Endothelial cell of umbilical vein (primary cell): ENCODE results near the gene RAB1A. TPM values are rescaled to one million over a fixed set of nuclear protein-coding genes. Genes with fewer than 3 reads are reported as not detected.

Source experiments
- BruUV-seq: library from RNA; stranded (reverse); fragments of 400-500 nt; replicated peaks from 2 replicates; lab custom pipeline; 2021; lab: Mats Ljungman, UMichigan
- CTCF ChIA-PET: fragments of 300-600, 350-600 bp; sonication (Branson Sonifier 250); formaldehyde crosslinking; loops from one replicate; lab custom pipeline; 2021; ENCODE audit warnings: antibody characterized with exemption, inconsistent platforms; lab: Charles Lee
- POLR2A ChIA-PET: fragments of 300-600, 350-600 bp; sonication (Branson Sonifier 250); formaldehyde crosslinking; loops from one replicate; lab custom pipeline; 2021; ENCODE audit warnings: antibody characterized with exemption, inconsistent platforms; lab: Charles Lee
- DNase-seq: peaks from one replicate; pipeline ENCODE4 v3.0.0-alpha.2; 2011; ENCODE audit warnings: low read depth, low spot score
- FAIRE-seq: peaks from 2 replicates; lab custom pipeline; 2011; peaks lifted over from hg19 to GRCh38; lab: Jason Lieb, UNC
- H2AFZ ChIP-seq: 2 replicates; pipeline ENCODE4 v1.6.0; 2012; ENCODE audit warnings: low read depth, low read length, control low read depth, inconsistent platforms
- H3K27ac ChIP-seq: 2 replicates; pipeline ENCODE4 v1.5.1; 2011; ENCODE audit warnings: low read depth, mild to moderate bottlenecking, control low read depth, low read length, moderate library complexity; ENCODE audit not compliant: insufficient read depth
- H3K27me3 ChIP-seq, 2 experiments: 2 replicates each; pipeline versions ENCODE4 v1.6.0 to v1.6.1; 2011; ENCODE audit warnings: low read length in 2 of 2, mixed read lengths in 1 of 2; ENCODE audit not compliant: control insufficient read depth in 2 of 2, insufficient read depth in 2 of 2
- H3K36me3 ChIP-seq, 2 experiments: 2 replicates in 1 of 2; 3 replicates in 1 of 2; pipeline ENCODE4 v1.5.1; 2011; ENCODE audit warnings: low read length in 2 of 2, mild to moderate bottlenecking in 1 of 2, moderate library complexity in 1 of 2; ENCODE audit not compliant: control insufficient read depth in 2 of 2, insufficient read depth in 2 of 2; ENCODE audit errors: extremely low read depth in 1 of 2
- H3K4me1 ChIP-seq: 3 replicates; pipeline ENCODE4 v1.5.1; 2011; ENCODE audit warnings: mild to moderate bottlenecking, low read length; ENCODE audit not compliant: control insufficient read depth, insufficient read depth; ENCODE audit errors: extremely low read depth
- H3K4me2 ChIP-seq: 2 replicates; pipeline ENCODE4 v1.6.1; 2011; ENCODE audit warnings: low read length, control low read depth, mixed read lengths; ENCODE audit not compliant: insufficient read depth
- H3K4me3 ChIP-seq, 3 experiments: fragments of 200-600 bp in 1 of 3; sonication (generic), shearing (Covaris generic) in 1 of 3; replicated peaks in 1 of 3; 2 replicates each; pipeline ENCODE4 v1.5.1; 2011 to 2016; ENCODE audit warnings: control low read depth in 3 of 3, low read length in 3 of 3, mild to moderate bottlenecking in 2 of 3, inconsistent platforms in 1 of 3, low read depth in 1 of 3, moderate library complexity in 1 of 3; ENCODE audit not compliant: insufficient read depth in 1 of 3
- H3K79me2 ChIP-seq: 2 replicates; pipeline ENCODE4 v1.6.0; 2012; ENCODE audit warnings: low read length, inconsistent platforms; ENCODE audit not compliant: control insufficient read depth, insufficient read depth
- H3K9ac ChIP-seq: replicated peaks from 2 replicates; pipeline ENCODE3; 2011; ENCODE audit warnings: low read length, control low read depth; ENCODE audit not compliant: insufficient read depth; ENCODE audit errors: extremely low read depth
- H3K9me1 ChIP-seq: replicated peaks from 3 replicates; pipeline ENCODE4 v1.6.0; 2011; ENCODE audit warnings: mild to moderate bottlenecking, low read length; ENCODE audit not compliant: control insufficient read depth, insufficient read depth; ENCODE audit errors: extremely low read depth
- H3K9me3 ChIP-seq: replicated peaks from 2 replicates; pipeline ENCODE4 v1.5.1; 2012; ENCODE audit warnings: low read length, inconsistent platforms; ENCODE audit not compliant: control insufficient read depth, insufficient read depth
- H4K20me1 ChIP-seq: replicated peaks from 2 replicates; pipeline ENCODE3; 2011; ENCODE audit warnings: mild to moderate bottlenecking, low read length; ENCODE audit not compliant: control insufficient read depth, insufficient read depth; ENCODE audit errors: extremely low read depth
- EZH2 ChIP-seq: IDR thresholded peaks from 2 replicates; pipeline ENCODE4 v1.6.1; 2012; ENCODE audit warnings: borderline replicate concordance, low read depth, mild to moderate bottlenecking, moderate library complexity, low read length, inconsistent platforms; ENCODE audit not compliant: severe bottlenecking
- FOS ChIP-seq: IDR thresholded peaks from 2 replicates; pipeline ENCODE4 v1.6.1; 2011; ENCODE audit warnings: mild to moderate bottlenecking, low read length, moderate library complexity, borderline replicate concordance; ENCODE audit not compliant: insufficient read depth
- GATA2 ChIP-seq: IDR thresholded peaks from 2 replicates; pipeline ENCODE4 v1.7.0; 2011; ENCODE audit warnings: low read depth, mild to moderate bottlenecking, moderate library complexity, mixed read lengths, low read length; ENCODE audit not compliant: insufficient read length, insufficient read depth
- JUN ChIP-seq: IDR thresholded peaks from 2 replicates; pipeline ENCODE4 v1.6.1; 2011; ENCODE audit warnings: borderline replicate concordance, low read depth; ENCODE audit not compliant: insufficient read length, insufficient read depth
- MYC ChIP-seq: IDR thresholded peaks from one replicate; pipeline ENCODE4 v1.6.1; 2011; ENCODE audit warnings: mild to moderate bottlenecking, low read depth, low read length
- POLR2A ChIP-seq: IDR thresholded peaks from 2 replicates; pipeline ENCODE4 v1.6.1; 2012; ENCODE audit warnings: low read depth, mild to moderate bottlenecking, control low read depth, low read length
- POLR2AphosphoS5 ChIP-seq: IDR thresholded peaks from 2 replicates; pipeline ENCODE4 v1.6.1; 2012; ENCODE audit warnings: low read depth, mild to moderate bottlenecking, control low read depth, low read length, moderate library complexity; ENCODE audit not compliant: insufficient read depth
- dilution Hi-C: fragments of 300-500 bp; cut with MboI; formaldehyde crosslinking; loops from one replicate; pipeline ENCODE4 v1.15.0; 2019; ENCODE audit warnings: low sequenced_read_pairs; ENCODE audit not compliant: extremely low pct_ligation_motif_present
- intact Hi-C: fragments of 100-400 bp; cut with micrococcal nuclease; formaldehyde crosslinking; loops from one replicate; pipeline ENCODE4 v1.10.0; 2022
- polyA plus RNA-seq, 4 experiments: library from polyadenylated mRNA; depleted of rRNA in 3 of 4; stranded (reverse) in 3 of 4; unstranded in 1 of 4; fragments of >200 nt; gene quantifications; 2 replicates each; pipeline versions ENCODE4 v1.2.1 to v1.2.3, GENCODE V29; 2011 to 2012; ENCODE audit warnings: missing spikeins in 1 of 4
- total RNA-seq: library from RNA; stranded (reverse); gene quantifications from 2 replicates; pipeline ENCODE4 v1.2.3, GENCODE V29; 2021
- TF ChIP-seq, protein P1 (sequence below), 2 donors: IDR thresholded peaks; 1 replicate in 1 of 2; 2 replicates in 1 of 2; pipeline ENCODE4 v1.5.1; 2011; ENCODE audit warnings: low read length in 2 of 2, mild to moderate bottlenecking in 2 of 2, moderate library complexity in 2 of 2, control low read depth in 1 of 2, inconsistent platforms in 1 of 2, low read depth in 1 of 2; ENCODE audit not compliant: insufficient read depth in 1 of 2; ENCODE audit errors: extremely low read depth in 1 of 2
- TF ChIP-seq, protein P2 (sequence below): IDR thresholded peaks from 2 replicates; pipeline ENCODE4 v1.6.1; 2011; ENCODE audit not compliant: insufficient read depth, insufficient read length

Gene RAB1A
- total and polyA plus RNA-seq, 2 donors (not counting 3 experiments of a cell fraction or from before 2014, with no cell fraction given) = 121 to 176 TPM

DNA sequence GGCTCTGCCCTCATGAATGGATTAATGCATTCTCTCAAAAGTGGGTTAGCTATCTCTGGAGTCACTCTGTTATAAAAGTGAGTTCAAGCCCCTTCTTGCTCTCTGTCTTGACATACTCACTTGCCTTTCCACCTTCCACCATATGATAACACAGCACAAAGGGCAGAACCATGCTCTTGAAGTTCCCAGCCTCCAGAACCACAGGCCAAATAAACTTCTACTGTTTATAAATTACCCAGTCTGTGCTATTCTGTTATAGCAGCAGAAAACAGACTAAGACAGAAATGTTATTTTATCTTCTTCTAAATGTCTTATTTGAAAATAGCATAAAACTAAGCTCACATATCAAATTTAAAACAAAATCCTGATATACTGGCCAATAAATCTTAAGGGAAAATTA is 15.0 kb downstream of the RAB1A start:
- TF ChIP-seq MYC = no peak
- TF ChIP-seq, protein P1, sequence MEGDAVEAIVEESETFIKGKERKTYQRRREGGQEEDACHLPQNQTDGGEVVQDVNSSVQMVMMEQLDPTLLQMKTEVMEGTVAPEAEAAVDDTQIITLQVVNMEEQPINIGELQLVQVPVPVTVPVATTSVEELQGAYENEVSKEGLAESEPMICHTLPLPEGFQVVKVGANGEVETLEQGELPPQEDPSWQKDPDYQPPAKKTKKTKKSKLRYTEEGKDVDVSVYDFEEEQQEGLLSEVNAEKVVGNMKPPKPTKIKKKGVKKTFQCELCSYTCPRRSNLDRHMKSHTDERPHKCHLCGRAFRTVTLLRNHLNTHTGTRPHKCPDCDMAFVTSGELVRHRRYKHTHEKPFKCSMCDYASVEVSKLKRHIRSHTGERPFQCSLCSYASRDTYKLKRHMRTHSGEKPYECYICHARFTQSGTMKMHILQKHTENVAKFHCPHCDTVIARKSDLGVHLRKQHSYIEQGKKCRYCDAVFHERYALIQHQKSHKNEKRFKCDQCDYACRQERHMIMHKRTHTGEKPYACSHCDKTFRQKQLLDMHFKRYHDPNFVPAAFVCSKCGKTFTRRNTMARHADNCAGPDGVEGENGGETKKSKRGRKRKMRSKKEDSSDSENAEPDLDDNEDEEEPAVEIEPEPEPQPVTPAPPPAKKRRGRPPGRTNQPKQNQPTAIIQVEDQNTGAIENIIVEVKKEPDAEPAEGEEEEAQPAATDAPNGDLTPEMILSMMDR (IDR thresholded peaks at IDR 0.05; ENCODE audit: extremely low read depth in 1 of 2, insufficient read depth in 1 of 2, low read depth in 1 of 2, low read length in 2 of 2) = no peak
- TF ChIP-seq EZH2 = no peak
- Histone ChIP-seq H4K20me1 (peaks cover 45% of the 10 kb centered on the region), H3K27me3 (no peaks in the 10 kb centered on the region), H3K79me2 (peaks cover 98% of the 10 kb centered on the region), H3K9ac (no peak overlapping the region), H2AFZ (no peak overlapping the region), H3K9me3 (no peaks in the 10 kb centered on the region), H3K27ac (no peak overlapping the region), H3K4me1 (no peaks in the 10 kb centered on the region), H3K36me3 (no peaks in the 10 kb centered on the region), H3K4me2 (no peak overlapping the region), H3K4me3 (no peak overlapping the region), H3K9me1 (peaks cover 5% of the 10 kb centered on the region)
- no TSS peak for BruUV-seq
- ChIA-PET CTCF (interaction anchor here (0.8 to 0.9 kb wide), 2 partner anchors 32 to 54 kb away, joined by 3 read pairs; no protein-coding TSS in a partner anchor), POLR2A (no interaction called here)
- DNase-seq (no peak), FAIRE-seq (no peak)
- intact Hi-C loops (no loop called here), dilution Hi-C loops (no loop called here)

DNA sequence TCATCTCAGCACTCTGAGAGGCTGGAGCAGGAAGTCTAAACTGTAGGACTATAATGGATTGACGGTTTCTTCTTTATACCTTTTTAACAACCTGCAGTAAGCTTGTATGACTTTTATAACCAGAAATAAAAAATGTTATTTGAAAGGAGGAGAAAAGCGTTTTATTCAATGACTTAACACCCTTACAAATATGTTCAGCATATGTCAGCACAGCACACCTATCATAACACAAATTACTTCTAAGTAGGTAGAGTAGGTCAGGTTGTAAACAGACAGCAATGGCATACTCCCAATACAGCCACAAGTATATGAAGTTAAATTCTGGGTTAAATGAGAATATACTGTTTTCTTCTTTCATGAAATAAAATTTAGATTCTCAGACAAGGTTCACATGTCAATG is 16.1 kb downstream of the RAB1A start:
- Histone ChIP-seq H2AFZ (no peak overlapping the region), H3K9me1 (peaks cover 5% of the 10 kb centered on the region), H4K20me1 (peaks cover 42% of the 10 kb centered on the region), H3K36me3 (no peaks in the 10 kb centered on the region), H3K9me3 (no peaks in the 10 kb centered on the region), H3K4me3 (no peak overlapping the region), H3K4me2 (no peak overlapping the region), H3K4me1 (no peaks in the 10 kb centered on the region), H3K27me3 (no peaks in the 10 kb centered on the region), H3K27ac (no peak overlapping the region), H3K79me2 (peaks cover 98% of the 10 kb centered on the region), H3K9ac (no peak overlapping the region)
- BruUV-seq = no TSS peak
- ChIA-PET POLR2A (no interaction called here), CTCF (interaction anchor here (1.5 to 1.7 kb wide), 2 partner anchors 12 to 13 kb away, joined by 3 to 4 read pairs; no protein-coding TSS in a partner anchor)
- TF ChIP-seq POLR2AphosphoS5 (no peak), POLR2A (no peak), MYC (no peak), EZH2 (no peak), FOS (no peak), JUN (no peak), GATA2 (no peak)
- TF ChIP-seq, protein P1 (IDR thresholded peaks at IDR 0.05; ENCODE audit: extremely low read depth in 1 of 2, insufficient read depth in 1 of 2, low read depth in 1 of 2, low read length in 2 of 2) = no peak
- TF ChIP-seq, protein P2, sequence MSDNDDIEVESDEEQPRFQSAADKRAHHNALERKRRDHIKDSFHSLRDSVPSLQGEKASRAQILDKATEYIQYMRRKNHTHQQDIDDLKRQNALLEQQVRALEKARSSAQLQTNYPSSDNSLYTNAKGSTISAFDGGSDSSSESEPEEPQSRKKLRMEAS = no peak
- FAIRE-seq = no peak
- intact Hi-C loops (no loop called here), dilution Hi-C loops (no loop called here)
- DNase-seq = no peak
